MM.1S (cell line): Measurements from ENCODE around the gene GNG13.

Experiments
- CTCF ChIP-seq: fragments of 300-600 bp; sonication (generic); IDR thresholded peaks from 2 replicates; pipeline ENCODE4 v1.5.1; 2016; ENCODE audit warnings: antibody characterized with exemption, low read length, mixed read lengths
- EZH2 ChIP-seq: fragments of 300-600 bp; sonication (generic); optimal IDR thresholded peaks from 2 replicates; pipeline ENCODE3; 2017; ENCODE audit warnings: low read depth, mild to moderate bottlenecking, antibody characterized with exemption, low read length, mixed read lengths

- TF ChIP-seq CTCF (no peak), EZH2 (no peak)
Measured at GRCh38 chr16:842711-843560, 42.4 kb upstream of the GNG13 start.
